GM19043 (cell line): ENCODE results near the gene S100P.
"Not testable (repeated sequence)": the region's sequence is repeated elsewhere in the genome, so short reads cannot be mapped to it uniquely, and the experiment has no call there.

Experiments
- ATAC-seq: cut with Tn5 transposase; IDR thresholded peaks from one replicate; pipeline ENCODE4 v1.9.1; 2021; ENCODE audit warnings: low read depth; ENCODE audit not compliant: unreplicated experiment

The S100P gene

GRCh38 chr4:6720202-6720699 is 26.6 kb downstream of the S100P start:
- no peak for ATAC-seq

- ATAC-seq = no peak
Measured at GRCh38 chr4:6721121-6721520, 27.4 kb downstream of the S100P start.

GRCh38 chr4:6722891-6723290 is 29.2 kb downstream of the S100P start:
- no peak for ATAC-seq

- no peak for ATAC-seq
Measured at GRCh38 chr4:6723851-6724250, 30.2 kb downstream of the S100P start.

- no peak for ATAC-seq
Measured at GRCh38 chr4:6724421-6725111, 30.9 kb downstream of the S100P start.

- ATAC-seq = not testable (repeated sequence)
Measured at GRCh38 chr4:6725427-6725961, 31.8 kb downstream of the S100P start.

- ATAC-seq = no peak
Measured at GRCh38 chr4:6727081-6727942, 33.6 kb downstream of the S100P start.

- ATAC-seq = no peak
Measured at GRCh38 chr4:6727943-6728250, 34.2 kb downstream of the S100P start.

GRCh38 chr4:6728320-6729029 is 34.8 kb downstream of the S100P start:
- no peak for ATAC-seq

- no peak for ATAC-seq
Measured at GRCh38 chr4:6730603-6731317, 37.1 kb downstream of the S100P start.

GRCh38 chr4:6731318-6731675 is 37.6 kb downstream of the S100P start:
- ATAC-seq = no peak

GRCh38 chr4:6731780-6732179 is 38.1 kb downstream of the S100P start:
- ATAC-seq = no peak

- ATAC-seq = no peak
Measured at GRCh38 chr4:6732441-6733357, 39.0 kb downstream of the S100P start.

- no peak for ATAC-seq
Measured at GRCh38 chr4:6733358-6734164, 39.9 kb downstream of the S100P start.

GRCh38 chr4:6734165-6734786 is 40.6 kb downstream of the S100P start:
- ATAC-seq = no peak

GRCh38 chr4:6739920-6740319 is 46.2 kb downstream of the S100P start:
- no peak for ATAC-seq

- no peak for ATAC-seq
Measured at GRCh38 chr4:6740347-6740746, 46.7 kb downstream of the S100P start.

GRCh38 chr4:6742507-6742906 is 48.8 kb downstream of the S100P start:
- ATAC-seq = no peak
